Measurements from ENCODE around the gene SNTB2.

GRCh38 chr16:69323415-69323814 lies 136.5 kb downstream of the SNTB2 start:
- TF ChIP-seq CTCF (IDR thresholded peaks at IDR 0.05) (no peak), POLR2A (IDR thresholded peaks at IDR 0.05) (no peak)
